ENCODE data around the gene SLC7A11.

Gene SLC7A11

DNA sequence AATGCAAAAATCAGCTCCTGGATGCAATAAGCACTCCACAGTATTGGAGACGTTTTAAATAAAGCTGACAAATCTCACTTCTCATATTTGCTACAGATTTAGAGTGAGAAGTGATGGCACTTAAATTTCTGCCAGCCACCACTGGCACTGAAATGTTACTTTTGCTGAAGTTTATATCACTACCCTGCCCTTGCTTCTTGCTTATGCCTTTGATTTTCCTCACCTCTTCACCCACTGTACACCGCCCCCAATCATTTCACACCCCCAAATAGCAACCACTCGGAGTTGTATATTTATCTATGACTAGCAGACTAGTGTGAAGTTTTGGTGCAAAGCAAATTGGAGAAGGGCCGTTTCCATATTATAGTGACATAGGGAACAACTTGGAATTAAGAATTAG, 19.9 kb upstream of the SLC7A11 start:
- Histone ChIP-seq H3K23ac (ENCODE audit: low read length) (no peak overlapping the region), H3K14ac (ENCODE audit: low read length) (no peak overlapping the region), H4K91ac (ENCODE audit: low read depth, low read length) (no peak overlapping the region), H3K9ac (ENCODE audit: low read length) (no peak overlapping the region), H2BK5ac (ENCODE audit: low read depth, low read length, poor library complexity) (no peak overlapping the region), H2BK12ac (ENCODE audit: low read length) (no peak overlapping the region), H3K27me3 (ENCODE audit: insufficient read depth, low read length) (no peaks in the 10 kb centered on the region), H2BK120ac (ENCODE audit: insufficient read depth, low read length, poor library complexity) (no peak overlapping the region), H3K4me1 (ENCODE audit: control insufficient read depth in 1 of 2, insufficient read depth in 2 of 2, low read length in 2 of 2) (no peaks in the 10 kb centered on the region), H3K79me1 (ENCODE audit: low read length) (no peaks in the 10 kb centered on the region), H3K79me2 (ENCODE audit: control insufficient read depth, insufficient read depth, low read length, poor library complexity) (no peaks in the 10 kb centered on the region), H3K27ac (ENCODE audit: low read depth, low read length) (no peak overlapping the region), H4K12ac (ENCODE audit: low read depth, low read length) (no peak overlapping the region), H2AK5ac (ENCODE audit: low read length) (no peak overlapping the region), H3K18ac (ENCODE audit: low read length) (no peak overlapping the region), H3K4me3 (ENCODE audit: low read depth, low read length) (no peak overlapping the region), H3K9me3 (ENCODE audit: insufficient read depth, low read depth, low read length) (no peaks in the 10 kb centered on the region), H3K4ac (ENCODE audit: low read depth, low read length) (no peak overlapping the region), H2AFZ (ENCODE audit: insufficient read depth, low read length, poor library complexity) (no peak overlapping the region), H3K36me3 (ENCODE audit: control insufficient read depth in 1 of 2, insufficient read depth in 2 of 2, low read length in 2 of 2) (no peaks in the 10 kb centered on the region), H4K8ac (ENCODE audit: low read depth, low read length) (no peak overlapping the region), H3K4me2 (ENCODE audit: low read length) (no peak overlapping the region)
- WGBS (ENCODE audit: extremely low coverage, insufficient coverage, insufficient read length), result no CpG with 5 or more reads among the region's 4 CpGs
- no peak for DNase-seq

DNA sequence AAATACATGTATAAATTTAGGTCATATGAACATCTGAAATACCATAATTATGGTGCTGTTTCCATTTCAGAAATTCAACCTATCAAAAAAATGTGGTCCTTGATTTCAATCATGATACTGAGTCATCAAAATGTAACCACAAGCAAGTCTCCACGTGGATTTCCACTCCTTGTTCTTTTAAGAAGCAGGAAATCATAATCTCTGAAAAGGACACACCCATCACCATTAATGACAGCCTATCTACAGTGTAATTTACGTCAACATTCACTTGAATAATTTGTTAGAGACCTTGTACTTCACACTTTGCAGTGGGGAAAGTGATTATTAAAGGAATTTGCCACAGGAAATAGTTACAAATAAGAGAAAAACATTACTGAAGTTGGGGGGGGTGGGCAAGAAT, 17.7 kb upstream of the SLC7A11 start:
- no peak overlapping the region for H4K8ac ChIP-seq (ENCODE audit: low read depth, low read length)
- no peaks in the 10 kb centered on the region for H3K79me2 ChIP-seq (ENCODE audit: control insufficient read depth, insufficient read depth, low read length, poor library complexity)
- no peak overlapping the region for H3K4me3 ChIP-seq (ENCODE audit: low read depth, low read length)
- no peak overlapping the region for H2AK5ac ChIP-seq (ENCODE audit: low read length)
- peak in 1 of 2 donors; percentile 42 for DNase-seq
- no peak overlapping the region for H3K14ac ChIP-seq (ENCODE audit: low read length)
- no peak overlapping the region for H2BK120ac ChIP-seq (ENCODE audit: insufficient read depth, low read length, poor library complexity)
- H3K9ac ChIP-seq (ENCODE audit: low read length), result no peak overlapping the region
- H3K4me2 ChIP-seq (ENCODE audit: low read length), result no peak overlapping the region
- no peak overlapping the region for H2BK12ac ChIP-seq (ENCODE audit: low read length)
- H3K36me3 ChIP-seq (ENCODE audit: control insufficient read depth in 1 of 2, insufficient read depth in 2 of 2, low read length in 2 of 2), result no peaks in the 10 kb centered on the region
- H4K91ac ChIP-seq (ENCODE audit: low read depth, low read length), result no peak overlapping the region
- H3K4ac ChIP-seq (ENCODE audit: low read depth, low read length), result no peak overlapping the region
- H3K18ac ChIP-seq (ENCODE audit: low read length), result no peak overlapping the region
- no peak overlapping the region for H3K23ac ChIP-seq (ENCODE audit: low read length)
- H3K9me3 ChIP-seq (ENCODE audit: insufficient read depth, low read depth, low read length), result no peaks in the 10 kb centered on the region
- no peak overlapping the region for H2BK5ac ChIP-seq (ENCODE audit: low read depth, low read length, poor library complexity)
- no peak overlapping the region for H4K12ac ChIP-seq (ENCODE audit: low read depth, low read length)
- no peaks in the 10 kb centered on the region for H3K27me3 ChIP-seq (ENCODE audit: insufficient read depth, low read length)
- no CpG with 5 or more reads among the region's 2 CpGs for WGBS (ENCODE audit: extremely low coverage, insufficient coverage, insufficient read length)
- H3K79me1 ChIP-seq (ENCODE audit: low read length), result no peaks in the 10 kb centered on the region
- no peak overlapping the region for H3K27ac ChIP-seq (ENCODE audit: low read depth, low read length)
- H3K4me1 ChIP-seq (ENCODE audit: control insufficient read depth in 1 of 2, insufficient read depth in 2 of 2, low read length in 2 of 2), result no peaks in the 10 kb centered on the region
- no peak overlapping the region for H2AFZ ChIP-seq (ENCODE audit: insufficient read depth, low read length, poor library complexity)

DNA sequence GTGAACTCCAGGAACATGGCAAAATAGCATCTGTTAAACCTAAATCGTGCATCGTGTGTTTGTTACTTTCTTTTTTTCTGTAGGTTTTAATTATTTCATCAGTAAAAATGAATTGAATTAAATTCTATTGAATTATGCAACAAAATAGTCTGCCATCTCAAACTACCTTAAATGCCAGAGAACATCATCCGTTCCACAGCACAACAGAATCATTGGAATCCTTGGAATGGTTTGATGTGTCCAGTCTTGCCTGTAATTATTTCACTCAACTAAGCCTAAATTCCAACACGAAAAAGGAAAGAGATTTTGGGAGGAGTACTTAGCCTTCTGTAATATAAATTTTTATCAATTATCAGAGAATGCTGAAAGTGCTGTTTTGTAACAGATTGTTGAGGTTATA, 17.1 kb upstream of the SLC7A11 start:
- Histone ChIP-seq H3K79me2 (ENCODE audit: control insufficient read depth, insufficient read depth, low read length, poor library complexity) (no peaks in the 10 kb centered on the region), H4K8ac (ENCODE audit: low read depth, low read length) (no peak overlapping the region), H2AFZ (ENCODE audit: insufficient read depth, low read length, poor library complexity) (no peak overlapping the region), H2BK5ac (ENCODE audit: low read depth, low read length, poor library complexity) (no peak overlapping the region), H4K12ac (ENCODE audit: low read depth, low read length) (no peak overlapping the region), H3K4me3 (ENCODE audit: low read depth, low read length) (no peak overlapping the region), H3K27me3 (ENCODE audit: insufficient read depth, low read length) (no peaks in the 10 kb centered on the region), H3K27ac (ENCODE audit: low read depth, low read length) (no peak overlapping the region), H3K9me3 (ENCODE audit: insufficient read depth, low read depth, low read length) (no peaks in the 10 kb centered on the region), H3K36me3 (ENCODE audit: control insufficient read depth in 1 of 2, insufficient read depth in 2 of 2, low read length in 2 of 2) (no peaks in the 10 kb centered on the region), H3K4me2 (ENCODE audit: low read length) (no peak overlapping the region), H3K23ac (ENCODE audit: low read length) (no peak overlapping the region), H3K79me1 (ENCODE audit: low read length) (no peaks in the 10 kb centered on the region), H3K4me1 (ENCODE audit: control insufficient read depth in 1 of 2, insufficient read depth in 2 of 2, low read length in 2 of 2) (no peaks in the 10 kb centered on the region), H2AK5ac (ENCODE audit: low read length) (no peak overlapping the region), H3K18ac (ENCODE audit: low read length) (no peak overlapping the region), H3K14ac (ENCODE audit: low read length) (no peak overlapping the region), H3K9ac (ENCODE audit: low read length) (no peak overlapping the region), H2BK120ac (ENCODE audit: insufficient read depth, low read length, poor library complexity) (no peak overlapping the region), H2BK12ac (ENCODE audit: low read length) (no peak overlapping the region), H4K91ac (ENCODE audit: low read depth, low read length) (no peak overlapping the region), H3K4ac (ENCODE audit: low read depth, low read length) (no peak overlapping the region)
- peak in 1 of 2 donors; percentile 81 for DNase-seq
- no CpG with 5 or more reads among the region's 4 CpGs for WGBS (ENCODE audit: extremely low coverage, insufficient coverage, insufficient read length)

DNA sequence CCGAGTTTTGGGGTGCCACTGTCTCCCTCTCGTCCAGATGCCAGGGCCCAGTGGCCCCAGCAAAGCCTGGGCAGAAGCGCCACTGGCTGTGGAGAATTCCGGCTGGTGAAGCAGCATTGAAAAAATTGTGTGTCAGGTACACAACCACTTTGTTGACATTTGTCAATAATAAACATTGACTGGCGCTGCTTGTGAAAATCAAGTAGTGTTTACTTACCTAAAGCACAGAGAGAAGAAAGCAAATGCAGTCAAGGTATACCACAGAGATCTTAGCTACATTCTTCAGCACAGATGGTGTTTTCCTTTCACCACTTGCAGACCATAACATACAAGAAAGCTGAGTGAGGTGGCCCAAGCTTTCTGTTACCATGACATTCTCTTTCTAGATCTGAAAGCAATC, 14.5 kb upstream of the SLC7A11 start:
- Histone ChIP-seq H4K8ac (ENCODE audit: low read depth, low read length) (no peak overlapping the region), H3K4me2 (ENCODE audit: low read length) (no peak overlapping the region), H3K23ac (ENCODE audit: low read length) (no peak overlapping the region), H2AK5ac (ENCODE audit: low read length) (no peak overlapping the region), H3K36me3 (ENCODE audit: control insufficient read depth in 1 of 2, insufficient read depth in 2 of 2, low read length in 2 of 2) (no peaks in the 10 kb centered on the region), H3K14ac (ENCODE audit: low read length) (no peak overlapping the region), H3K9ac (ENCODE audit: low read length) (no peak overlapping the region), H4K12ac (ENCODE audit: low read depth, low read length) (no peak overlapping the region), H3K79me1 (ENCODE audit: low read length) (no peaks in the 10 kb centered on the region), H4K91ac (ENCODE audit: low read depth, low read length) (peak overlapping the region; percentile 40), H3K4me3 (ENCODE audit: low read depth, low read length) (no peak overlapping the region), H3K18ac (ENCODE audit: low read length) (no peak overlapping the region), H2BK12ac (ENCODE audit: low read length) (no peak overlapping the region), H3K9me3 (ENCODE audit: insufficient read depth, low read depth, low read length) (no peaks in the 10 kb centered on the region), H2BK5ac (ENCODE audit: low read depth, low read length, poor library complexity) (no peak overlapping the region), H2BK120ac (ENCODE audit: insufficient read depth, low read length, poor library complexity) (no peak overlapping the region), H2AFZ (ENCODE audit: insufficient read depth, low read length, poor library complexity) (no peak overlapping the region), H3K27ac (ENCODE audit: low read depth, low read length) (no peak overlapping the region), H3K27me3 (ENCODE audit: insufficient read depth, low read length) (no peaks in the 10 kb centered on the region), H3K79me2 (ENCODE audit: control insufficient read depth, insufficient read depth, low read length, poor library complexity) (no peaks in the 10 kb centered on the region), H3K4ac (ENCODE audit: low read depth, low read length) (no peak overlapping the region), H3K4me1 (ENCODE audit: control insufficient read depth in 1 of 2, insufficient read depth in 2 of 2, low read length in 2 of 2) (peaks cover 0 to 2% of the 10 kb centered on the region in 2 experiments)
- no CpG with 5 or more reads among the region's 5 CpGs for WGBS (ENCODE audit: extremely low coverage, insufficient coverage, insufficient read length)
- DNase-seq, result no peak
